GM19328 (cell line): Measurements from ENCODE around the gene CHMP1B.
A peak's percentile ranks its signal among the peaks of the same experiment; 100 is the strongest.

ENCODE experiments used
- ATAC-seq: cut with Tn5 transposase; IDR thresholded peaks from one replicate; pipeline ENCODE4 v1.9.1; 2021; ENCODE audit warnings: mild to moderate bottlenecking, moderate library complexity; ENCODE audit not compliant: unreplicated experiment

The CHMP1B gene

GRCh38 chr18:11851146-11851805, at the start of gene CHMP1B:
CHMP1B (plus strand) TSS chr18:11851413; CDS start chr18:11851512, 99 bp downstream.
- peak; percentile 95 for ATAC-seq

GRCh38 chr18:11801573-11801972, 49.6 kb upstream of the CHMP1B start:
- no peak for ATAC-seq

DNA sequence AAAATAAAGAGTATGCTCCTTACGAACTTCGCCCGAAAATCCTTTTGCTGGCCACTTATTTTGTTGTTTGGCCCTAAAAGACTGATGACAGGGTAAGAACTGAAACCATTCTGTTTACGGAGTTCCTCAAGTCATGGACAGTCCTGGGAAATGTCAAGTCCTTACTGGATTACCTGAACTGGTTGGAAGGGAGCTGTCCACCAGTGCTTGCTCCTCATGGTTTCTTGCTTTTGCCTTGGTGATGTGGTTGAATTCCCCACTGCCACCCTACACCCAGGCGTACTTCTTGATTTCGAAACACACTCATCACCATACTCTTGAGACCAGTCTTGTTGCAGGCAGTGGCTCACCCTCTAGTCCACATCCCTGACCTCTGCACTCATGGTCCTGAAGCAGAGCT, 49.1 kb upstream of the CHMP1B start:
- ATAC-seq = no peak

- ATAC-seq = no peak
Observed at GRCh38 chr18:11802586-11802985, 48.6 kb upstream of the CHMP1B start.

DNA sequence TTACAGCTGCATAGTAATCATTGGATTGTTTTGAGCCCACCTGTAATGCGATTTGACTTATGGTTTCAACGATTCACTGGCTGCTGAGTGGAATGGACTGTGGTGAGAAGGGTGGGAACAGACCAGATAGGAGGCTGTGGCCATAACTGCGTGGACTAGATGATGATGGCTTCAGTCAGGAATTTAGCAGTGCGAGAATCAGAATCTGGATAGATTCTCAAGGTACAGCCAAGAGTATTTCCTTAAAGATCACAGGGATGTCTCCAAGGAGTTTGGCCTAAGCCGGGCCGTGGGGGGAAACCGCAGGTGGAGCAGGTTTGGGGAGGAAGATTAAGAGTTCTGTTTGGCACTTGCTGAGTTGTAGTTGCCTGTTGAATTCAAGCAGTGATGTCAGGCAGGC, 44.0 kb upstream of the CHMP1B start:
- no peak for ATAC-seq

- no peak for ATAC-seq
Observed at GRCh38 chr18:11808001-11808855, 43.0 kb upstream of the CHMP1B start.

- no peak for ATAC-seq
Observed at GRCh38 chr18:11809895-11810294, 41.3 kb upstream of the CHMP1B start.

GRCh38 chr18:11810379-11810778, 40.8 kb upstream of the CHMP1B start:
- ATAC-seq = no peak

GRCh38 chr18:11811009-11811408, 40.2 kb upstream of the CHMP1B start:
- ATAC-seq = no peak

- ATAC-seq = no peak
Observed at GRCh38 chr18:11817229-11817628, 34.0 kb upstream of the CHMP1B start.

DNA sequence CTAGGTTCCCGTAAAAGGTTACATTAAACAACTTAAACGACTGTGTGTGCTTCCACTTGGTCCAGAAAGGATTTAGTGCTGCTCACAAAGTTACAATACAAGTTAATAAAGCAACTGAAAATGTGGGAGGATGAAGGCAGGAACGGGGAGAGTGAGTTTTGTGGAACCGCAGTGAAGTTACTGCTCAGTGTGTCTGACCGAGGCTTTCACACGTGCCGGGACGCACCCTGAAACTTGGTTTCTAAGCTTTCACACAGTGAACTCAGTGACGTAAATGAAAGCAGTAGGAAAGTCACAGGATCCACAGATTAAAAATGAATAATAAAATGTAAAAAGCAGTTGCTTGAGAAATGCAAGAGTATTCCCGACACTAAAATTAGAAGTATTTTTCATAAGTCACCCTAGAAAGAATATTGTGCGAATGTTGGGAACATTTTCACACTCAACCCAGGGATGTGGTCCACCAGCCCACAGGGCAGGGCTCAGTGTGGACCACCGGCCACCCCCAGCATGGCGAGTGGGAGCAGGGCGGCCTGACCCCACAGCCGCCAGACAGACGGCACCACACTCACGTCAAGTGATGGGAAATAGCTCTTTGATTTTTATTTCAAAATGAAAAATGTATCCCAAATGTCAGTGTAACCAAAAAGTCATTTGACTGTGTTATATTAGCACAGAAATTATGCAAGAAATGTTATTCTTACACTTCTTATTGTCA, 32.6 kb upstream of the CHMP1B start:
- ATAC-seq = no peak

DNA sequence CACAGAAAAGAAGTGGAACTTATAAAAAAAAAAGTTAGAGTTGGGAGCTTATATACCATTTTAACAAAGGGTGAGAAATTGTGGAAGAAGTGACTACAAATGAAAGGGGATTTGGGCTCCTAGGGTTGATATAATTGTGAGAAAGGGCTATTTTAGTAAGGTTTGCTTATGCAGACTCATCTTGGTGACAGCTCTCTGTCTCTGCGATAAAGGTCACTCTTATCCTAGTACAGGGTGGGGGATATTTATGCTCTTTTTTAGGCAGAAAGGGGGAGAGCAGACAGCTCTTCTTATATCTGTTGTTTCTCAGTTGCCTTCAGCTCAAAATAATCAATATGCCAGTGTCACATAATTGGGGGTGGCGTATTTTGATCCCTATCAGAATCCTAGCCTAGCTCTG, 31.3 kb upstream of the CHMP1B start:
- ATAC-seq = no peak

DNA sequence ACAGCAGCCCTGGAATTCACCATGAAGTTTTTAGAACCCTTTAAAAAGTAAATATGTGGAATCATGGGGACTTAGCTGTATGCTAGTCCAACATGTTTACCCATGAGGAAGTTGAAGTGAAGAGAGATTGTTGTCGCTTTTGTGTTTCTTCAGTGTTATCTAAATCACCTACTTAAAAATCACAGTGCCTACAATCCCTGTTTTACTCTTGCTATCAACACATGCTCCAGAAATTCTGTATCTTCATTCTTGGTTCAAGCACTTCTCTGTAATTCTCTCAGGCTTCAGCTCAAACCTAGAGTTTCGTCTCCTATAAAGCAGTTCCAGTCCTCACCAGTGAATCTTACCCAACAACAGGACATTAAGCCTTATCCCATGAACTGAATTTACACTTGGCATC, 30.5 kb upstream of the CHMP1B start:
- ATAC-seq = no peak

DNA sequence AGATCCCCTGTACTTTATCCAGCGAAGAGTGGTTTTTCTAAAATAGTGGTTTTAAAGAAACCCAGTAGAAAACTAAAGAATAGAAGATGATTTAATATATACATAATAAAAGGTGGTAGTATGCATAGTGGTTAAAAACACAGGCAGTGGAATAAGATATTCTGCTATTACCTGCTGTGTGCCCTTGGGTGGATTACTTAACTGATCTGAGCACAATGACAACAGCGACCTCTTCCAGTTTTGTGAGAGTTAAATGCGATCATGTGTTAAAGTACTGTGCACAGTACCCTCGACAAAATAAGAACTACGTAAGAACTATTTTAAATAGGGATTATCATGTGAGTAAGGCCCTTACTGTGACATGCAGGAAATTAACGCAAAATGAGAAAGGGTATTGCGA, 30.0 kb upstream of the CHMP1B start:
- no peak for ATAC-seq

GRCh38 chr18:11821643-11822237, 29.5 kb upstream of the CHMP1B start:
- no peak for ATAC-seq

- no peak for ATAC-seq
Observed at GRCh38 chr18:11823545-11823944, 27.7 kb upstream of the CHMP1B start.

DNA sequence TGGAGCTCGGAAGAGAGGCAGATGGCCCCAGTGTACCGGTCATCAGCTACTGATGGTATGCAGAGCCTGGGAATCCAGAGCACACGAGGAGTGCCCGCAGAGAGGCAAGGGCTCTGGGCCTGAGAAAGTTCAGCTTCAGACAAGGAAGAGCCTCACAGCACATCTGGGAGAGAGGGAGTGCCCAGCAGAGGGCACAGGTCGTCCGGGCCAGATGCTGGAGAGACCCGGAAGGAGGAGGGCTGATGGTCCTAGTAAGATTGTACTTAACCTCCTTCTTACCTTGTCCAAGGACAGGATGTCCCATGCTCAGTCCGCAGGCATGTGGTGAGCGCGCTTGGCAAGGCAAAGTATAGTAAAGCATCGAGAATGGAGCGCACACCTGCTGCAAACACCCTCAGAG, 24.4 kb upstream of the CHMP1B start:
- no peak for ATAC-seq

GRCh38 chr18:11828786-11829432, 22.3 kb upstream of the CHMP1B start:
- ATAC-seq = no peak

- no peak for ATAC-seq
Observed at GRCh38 chr18:11830585-11830984, 20.6 kb upstream of the CHMP1B start.

- ATAC-seq = no peak
Observed at GRCh38 chr18:11831921-11832320, 19.3 kb upstream of the CHMP1B start.

- no peak for ATAC-seq
Observed at GRCh38 chr18:11834772-11835171, 16.4 kb upstream of the CHMP1B start.
